IPS DF 4.7 (cell line): ENCODE results near the gene NME8.

Experiments used
- DNase-seq: peaks from one replicate; pipeline ENCODE4 v3.0.0-alpha.2; 2013; ENCODE audit warnings: low spot score; ENCODE audit errors: extremely low read depth

The NME8 gene

DNA sequence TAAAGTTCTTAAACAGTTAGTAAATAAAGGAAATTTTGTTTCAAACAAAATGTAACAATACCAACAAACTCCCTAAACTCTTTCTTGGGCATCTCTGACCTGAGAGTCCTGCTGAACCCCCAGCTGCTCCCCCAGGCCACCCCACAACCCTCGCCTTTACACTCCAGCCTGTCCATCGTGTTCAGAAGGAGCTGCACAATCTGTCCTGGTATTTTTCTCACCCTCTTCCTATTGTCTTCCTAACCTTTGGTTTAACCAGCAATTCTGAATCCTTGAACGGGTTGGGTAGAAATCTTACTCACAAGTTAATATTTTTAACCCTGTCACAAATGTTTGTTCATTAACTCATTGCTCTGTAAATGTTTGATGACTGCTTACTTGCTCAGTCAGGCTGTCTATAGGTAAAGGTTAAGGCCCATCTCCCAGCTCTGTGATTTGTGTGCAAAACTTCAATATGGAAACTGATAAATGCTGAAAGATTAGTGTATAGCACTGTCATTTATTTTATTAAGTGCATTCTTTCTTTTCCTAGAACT, 51.4 kb downstream of the NME8 start:
- DNase-seq, result no peak

GRCh38 chr7:37901236-37901827, 52.9 kb downstream of the NME8 start:
- DNase-seq, result no peak

DNA sequence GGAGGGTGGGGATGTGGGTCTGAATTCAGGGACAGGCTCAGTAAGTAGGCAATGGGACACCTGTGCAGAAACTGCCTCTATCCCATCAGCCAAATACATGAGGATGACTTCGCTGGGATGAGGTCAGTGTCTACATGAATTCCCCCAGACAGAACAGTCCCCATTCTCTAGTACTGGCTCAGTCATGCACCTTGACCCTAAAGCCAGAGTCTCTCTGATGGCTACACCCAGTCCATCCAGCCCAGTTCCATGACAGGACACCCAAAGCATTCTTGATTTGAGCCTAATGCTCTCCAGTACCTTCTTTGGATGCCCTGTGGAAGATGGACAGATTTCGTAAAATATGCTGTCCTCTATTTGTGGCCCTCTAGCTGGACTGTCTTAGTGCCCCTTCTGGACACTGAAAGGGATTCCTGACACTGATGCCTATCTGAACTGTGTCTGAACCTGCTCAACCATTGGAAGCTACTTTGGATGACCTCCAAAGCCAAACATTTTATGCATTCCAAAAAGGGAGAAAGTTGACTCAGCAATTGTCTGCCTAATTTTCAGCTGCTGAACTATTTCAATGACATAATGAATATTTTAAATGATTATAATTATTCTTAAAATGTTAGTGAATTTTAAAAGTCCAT, 53.6 kb downstream of the NME8 start:
- no peak for DNase-seq

GRCh38 chr7:37908221-37908788, 59.9 kb downstream of the NME8 start:
- DNase-seq, result no peak

DNA sequence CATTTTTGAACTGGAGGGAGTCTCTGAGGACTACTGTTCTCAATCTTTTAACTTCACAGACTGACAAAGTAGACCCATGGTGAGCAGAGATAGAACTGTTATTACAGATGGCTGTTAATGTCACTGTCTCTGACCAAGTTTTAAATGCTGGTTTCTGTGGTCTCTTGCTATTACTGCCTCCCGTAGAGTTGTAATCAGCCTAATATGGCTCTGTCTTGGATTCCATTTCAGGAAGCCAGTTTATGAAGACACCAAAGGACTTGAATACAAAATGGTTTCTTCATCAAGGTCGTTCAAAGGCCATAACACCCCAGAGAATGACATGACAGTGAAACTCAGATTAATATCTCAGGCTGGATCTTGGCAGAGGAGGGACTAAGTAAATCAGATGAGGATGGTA, 64.4 kb downstream of the NME8 start:
- DNase-seq, result no peak

- DNase-seq, result no peak
These were observed 67.0 kb downstream of the NME8 start for GRCh38 chr7:37915438-37915837.

DNA sequence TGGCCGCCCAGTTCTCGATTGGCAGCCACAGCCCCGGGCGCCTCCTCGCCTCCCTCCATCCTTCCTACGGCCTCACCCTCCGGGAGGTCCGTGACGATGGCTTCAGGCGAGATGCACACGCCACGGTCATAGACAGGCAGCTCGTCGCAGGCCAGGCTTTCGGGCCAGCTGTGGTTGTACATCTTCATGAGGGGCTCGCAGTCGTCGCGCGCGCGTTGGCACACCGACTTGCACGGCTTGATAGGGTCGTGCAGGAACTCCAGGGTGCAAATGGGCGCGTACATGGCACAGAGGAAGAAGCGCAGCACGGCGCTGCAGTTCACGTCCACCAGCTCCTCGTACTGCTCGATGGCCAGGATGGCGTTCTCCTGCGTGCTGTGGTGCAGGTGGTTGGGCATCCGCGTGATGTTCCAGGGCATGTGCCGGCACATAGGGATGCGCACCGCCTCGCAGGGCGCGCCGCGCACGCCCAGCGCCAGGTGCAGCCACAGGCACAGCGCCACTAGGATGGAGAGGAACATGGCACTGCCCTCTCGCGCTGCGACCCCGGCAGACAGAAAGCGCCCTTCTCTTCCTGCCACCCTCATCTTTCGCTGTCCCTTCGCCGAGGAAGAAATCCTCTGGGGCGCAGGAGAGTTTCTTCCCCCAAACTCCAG, 67.7 kb downstream of the NME8 start:
- no peak for DNase-seq

- no peak for DNase-seq
These were observed 68.6 kb downstream of the NME8 start, which contains the start of gene SFRP4 for GRCh38 chr7:37916673-37917660. SFRP4 (minus strand) TSS chr7:37916817; CDS start chr7:37916537, 280 bp downstream.

- no peak for DNase-seq
These were observed 70.1 kb downstream of the NME8 start for GRCh38 chr7:37918526-37918925.

DNA sequence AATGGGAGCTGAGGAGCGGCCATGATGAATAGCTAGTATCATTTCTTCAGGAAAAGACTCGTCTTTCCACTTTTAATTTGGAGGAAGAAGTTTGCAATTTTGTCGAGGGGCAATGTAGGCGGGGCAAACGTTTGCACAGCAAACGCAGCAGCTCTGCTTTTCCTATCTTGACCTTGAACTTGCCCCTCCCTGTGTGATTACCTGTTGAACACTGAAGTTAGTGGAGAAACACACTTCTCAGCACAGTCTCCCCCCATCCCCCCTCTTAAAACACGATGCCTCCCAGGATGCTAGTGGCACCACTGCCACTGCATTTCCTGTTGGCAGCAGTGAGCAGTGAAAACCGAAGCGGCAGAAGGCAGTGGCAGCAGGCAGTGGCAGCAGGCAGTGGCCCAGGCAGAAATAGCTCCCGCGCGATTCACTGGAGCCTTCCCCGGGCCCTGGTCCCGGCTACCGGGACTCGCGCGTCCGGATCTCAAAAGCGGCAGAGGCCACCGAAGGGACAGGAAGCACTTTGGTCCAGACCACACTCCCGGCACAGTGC, 72.0 kb downstream of the NME8 start, which contains the start of gene EPDR1:
Gene EPDR1, plus strand, starts transcription at position 336 of the 544 bp plus-strand sequence. CDS start 300 bp downstream, outside the sequence.
- no peak for DNase-seq

DNA sequence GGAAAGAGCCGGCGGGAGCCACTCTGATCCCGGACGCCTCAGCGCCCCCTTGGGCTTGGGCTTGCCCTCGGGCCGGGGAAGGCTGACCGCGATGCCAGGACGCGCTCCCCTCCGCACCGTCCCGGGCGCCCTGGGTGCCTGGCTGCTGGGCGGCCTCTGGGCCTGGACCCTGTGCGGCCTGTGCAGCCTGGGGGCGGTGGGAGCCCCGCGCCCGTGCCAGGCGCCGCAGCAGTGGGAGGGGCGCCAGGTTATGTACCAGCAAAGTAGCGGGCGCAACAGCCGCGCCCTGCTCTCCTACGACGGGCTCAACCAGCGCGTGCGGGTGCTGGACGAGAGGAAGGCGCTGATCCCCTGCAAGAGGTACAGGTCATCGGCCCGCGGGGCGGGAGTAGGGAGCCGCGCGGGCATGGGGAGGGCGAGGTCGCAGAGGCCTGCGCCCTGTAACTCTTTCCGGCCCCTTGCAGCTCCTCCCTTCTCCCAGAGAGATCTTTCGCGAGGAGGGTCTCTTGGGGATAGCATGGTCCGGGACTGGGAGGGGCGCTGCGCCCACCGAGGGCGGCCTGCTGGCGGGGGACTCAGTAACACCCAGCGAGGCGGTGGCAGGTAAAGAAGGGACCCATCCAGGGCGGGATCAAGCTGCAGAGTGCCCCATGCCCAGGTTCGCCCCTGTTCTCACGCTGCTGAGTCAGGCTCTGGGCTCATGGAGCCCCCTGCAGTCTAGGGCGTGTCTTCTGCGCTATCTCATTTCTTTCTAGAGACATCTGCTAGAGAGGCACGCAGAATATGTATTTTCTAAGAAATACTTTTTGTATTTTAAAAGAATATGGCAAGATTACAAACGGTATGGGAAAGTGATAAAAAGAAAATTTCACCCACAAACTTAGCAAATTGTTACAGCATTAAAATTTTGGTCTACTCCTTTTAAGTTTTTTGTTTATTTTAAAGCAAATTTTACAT, 72.7 kb downstream of the NME8 start:
- no peak for DNase-seq

DNA sequence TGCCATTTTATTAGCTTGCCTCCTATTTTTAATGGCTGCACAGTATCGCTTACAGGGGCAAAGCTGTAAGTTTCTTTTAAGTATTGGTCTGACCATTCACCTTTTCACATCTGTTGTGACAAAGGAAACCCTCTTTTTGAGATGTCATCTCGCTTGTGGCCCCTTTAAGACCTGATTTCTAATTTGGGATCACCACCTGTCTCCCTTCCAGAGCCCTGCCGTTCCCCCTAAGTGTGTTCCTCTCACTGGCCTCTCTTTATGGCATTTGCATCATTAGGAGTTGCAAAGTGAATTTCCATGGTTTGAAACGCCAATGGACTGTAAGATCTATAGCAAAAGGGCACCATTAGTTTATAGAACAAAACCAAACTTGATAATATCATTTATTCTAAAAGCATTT, 73.5 kb downstream of the NME8 start:
- DNase-seq, result no peak

DNA sequence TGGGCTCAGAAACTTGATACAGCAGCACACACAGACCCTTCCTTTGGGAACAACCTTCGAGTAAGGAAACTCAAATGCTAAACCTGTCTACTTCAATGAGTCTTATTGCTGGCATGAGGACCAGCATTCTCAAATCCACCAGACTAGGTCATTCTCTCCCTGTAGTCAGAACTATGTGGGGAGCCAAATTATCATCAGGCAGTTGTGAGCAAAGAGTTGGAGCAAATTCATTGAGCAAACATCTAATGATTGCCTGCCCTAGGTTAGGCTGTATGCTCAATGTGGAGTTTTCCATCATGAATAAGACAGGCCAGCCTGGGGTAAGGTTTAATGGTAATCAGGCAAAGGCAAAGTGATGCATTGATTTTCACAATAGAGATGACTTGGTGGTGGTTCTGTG, 75.6 kb downstream of the NME8 start:
- no peak for DNase-seq

DNA sequence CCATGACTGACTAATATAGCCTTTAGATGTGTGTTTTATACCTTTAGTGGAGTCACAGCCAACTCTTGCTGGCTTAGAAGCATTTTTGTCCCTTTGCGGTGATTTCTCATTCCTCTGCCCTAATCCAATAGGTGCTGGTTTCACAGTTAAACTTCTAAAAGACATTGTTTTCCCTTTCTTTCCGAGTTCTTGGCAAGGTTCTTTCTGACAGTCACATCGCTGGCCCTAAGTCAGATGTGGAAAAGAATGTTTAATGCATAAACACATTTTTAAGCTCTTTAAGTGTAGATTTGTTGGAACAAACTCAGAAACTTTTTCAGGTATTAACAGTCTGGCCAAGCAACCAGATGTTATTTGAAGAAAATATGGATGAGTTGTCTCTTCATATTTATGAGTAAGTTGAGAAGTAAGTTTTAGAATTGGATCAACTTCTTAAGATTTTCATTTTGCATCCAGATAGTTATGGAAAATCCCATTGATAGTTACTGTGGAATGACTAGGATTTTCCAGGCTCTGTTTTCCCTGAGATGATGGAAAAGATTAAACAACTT, 76.2 kb downstream of the NME8 start:
- DNase-seq, result no peak

- no peak for DNase-seq
These were observed 77.2 kb downstream of the NME8 start for GRCh38 chr7:37925620-37926019.

GRCh38 chr7:37927773-37928444, 79.5 kb downstream of the NME8 start:
- no peak for DNase-seq

DNA sequence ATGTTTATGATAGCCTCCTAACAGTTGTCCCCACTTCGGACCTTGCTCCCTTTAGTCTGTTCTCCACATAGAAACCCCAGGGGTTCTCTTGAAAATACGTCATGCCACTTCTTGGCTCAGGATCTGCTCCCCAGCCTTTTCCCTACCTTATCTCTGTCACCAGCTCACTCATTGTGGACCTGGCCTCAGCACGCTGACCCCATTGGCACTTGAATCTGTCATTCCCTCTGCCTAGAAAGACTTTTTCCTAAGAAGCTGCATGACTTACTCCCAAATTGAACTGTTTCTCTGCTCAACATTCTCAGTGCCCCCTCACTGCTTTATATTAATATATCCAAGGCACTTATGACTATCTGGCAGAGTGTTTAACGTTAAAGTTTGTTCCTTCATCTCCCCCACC, 80.5 kb downstream of the NME8 start:
- no peak for DNase-seq

- DNase-seq, result no peak
These were observed 82.0 kb downstream of the NME8 start for GRCh38 chr7:37930226-37930948.
